HPDE6-E6E7 (cell line): ENCODE results near the gene CST9.
A peak's percentile ranks its signal among the peaks of the same experiment; 100 is the strongest.
"Not testable (repeated sequence)": the region's sequence is repeated elsewhere in the genome, so short reads cannot be mapped to it uniquely, and the experiment has no call there.

Experiments used
- DNase-seq: peaks from one replicate; pipeline ENCODE4 v3.0.0; 2011; ENCODE audit warnings: missing footprints; ENCODE audit errors: extremely low spot score

Gene CST9

DNA sequence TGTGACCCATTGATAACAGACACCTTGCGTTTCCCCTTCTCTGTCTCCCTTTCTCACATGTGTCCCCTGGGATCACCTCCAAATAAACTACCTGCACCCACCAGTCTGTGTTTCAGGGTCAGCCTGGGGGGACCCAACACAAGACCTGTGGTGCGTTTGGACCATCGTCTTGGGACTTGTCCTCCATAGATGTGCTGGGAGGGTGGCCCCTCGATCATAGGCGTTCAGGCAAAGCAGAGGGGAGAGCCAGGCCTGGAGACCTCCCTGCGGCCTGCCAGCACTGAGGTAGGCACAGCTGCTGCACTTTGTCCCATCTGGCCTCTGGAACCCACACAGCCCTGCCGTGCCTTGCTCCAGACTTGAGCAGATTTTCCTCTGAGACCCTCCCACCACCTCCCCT is 18.1 kb downstream of the CST9 start:
- DNase-seq, result no peak

DNA sequence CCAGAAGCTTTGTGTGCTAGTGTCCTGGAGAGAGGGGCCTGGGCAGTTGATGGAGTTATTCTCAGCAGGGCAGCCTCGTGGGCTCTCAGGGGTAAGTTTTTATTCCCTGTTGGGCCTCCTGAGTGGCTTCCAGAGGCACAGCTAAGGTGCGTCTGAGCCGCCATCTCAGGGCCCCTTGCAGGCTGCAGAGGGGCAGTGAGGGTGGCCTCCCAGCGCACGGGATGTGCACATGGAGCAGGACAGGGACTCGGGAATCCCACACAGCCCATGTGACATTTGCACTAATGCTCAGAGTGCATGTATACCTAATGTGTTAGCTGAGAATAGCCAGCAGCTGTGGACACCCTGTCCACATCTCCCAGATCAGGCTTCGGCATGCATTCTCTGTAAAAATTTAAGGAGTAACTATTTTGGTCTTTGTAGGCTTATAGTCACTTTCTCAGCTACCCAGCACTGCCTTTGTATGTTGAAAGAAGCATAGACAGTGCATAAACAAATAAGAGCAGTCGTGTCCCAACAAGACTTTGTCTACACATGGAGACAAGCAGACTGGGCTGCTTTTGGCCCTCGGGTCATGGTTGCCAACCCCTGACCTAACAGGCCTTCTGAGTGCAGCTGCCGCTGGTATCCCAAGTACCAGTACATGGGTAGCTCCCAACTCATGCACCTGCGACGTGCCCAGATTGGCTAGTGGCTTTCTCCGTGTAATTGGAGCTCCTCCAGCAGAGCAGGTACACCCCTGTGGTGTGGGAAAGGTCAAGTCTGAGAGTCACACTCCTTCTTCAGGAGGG is 18.8 kb downstream of the CST9 start:
- no peak for DNase-seq

DNA sequence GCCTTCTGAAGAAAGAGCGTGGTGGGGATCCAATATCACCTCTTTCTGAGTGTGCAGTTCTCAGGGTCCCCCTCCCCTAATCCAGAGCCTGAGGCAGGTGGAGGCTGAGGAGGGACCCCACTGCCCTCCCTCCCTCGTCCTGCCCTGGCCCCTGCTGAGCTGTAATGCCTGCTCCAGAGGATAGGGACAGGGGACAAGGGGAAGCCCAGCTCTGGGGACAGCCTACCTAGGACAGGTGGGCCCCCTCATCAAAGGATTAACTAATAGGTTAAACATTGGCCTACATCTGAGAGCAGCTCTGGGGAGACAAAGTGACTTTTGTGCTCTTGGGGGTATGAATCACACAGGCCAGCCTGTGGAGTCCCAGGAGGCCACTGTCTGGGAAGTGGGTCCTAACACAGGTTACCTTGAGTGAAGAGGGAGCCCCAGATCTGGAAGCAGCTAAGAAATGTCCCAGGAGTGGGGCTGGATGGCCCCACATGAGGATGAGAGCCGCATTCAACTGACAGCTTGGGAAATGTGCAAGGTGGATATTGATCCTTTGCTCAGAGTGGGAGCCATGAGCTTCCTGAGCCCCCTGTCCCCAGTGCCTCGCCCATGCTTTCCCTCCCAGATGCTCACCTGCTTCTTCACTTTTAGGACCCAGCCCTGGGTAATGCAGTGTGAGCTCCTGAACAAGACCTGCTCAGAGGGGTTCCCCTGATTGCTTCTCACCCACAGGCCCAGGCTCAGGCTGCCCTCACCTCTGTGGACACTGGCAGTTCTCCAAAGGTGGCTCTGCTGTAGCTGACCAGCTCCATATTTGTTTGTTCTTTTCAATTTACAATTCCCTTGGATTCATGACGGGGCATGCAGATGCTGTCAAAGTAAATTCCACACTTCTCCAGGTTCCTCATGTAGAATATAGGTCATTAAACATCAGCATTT is 19.6 kb downstream of the CST9 start:
- no peak for DNase-seq

DNA sequence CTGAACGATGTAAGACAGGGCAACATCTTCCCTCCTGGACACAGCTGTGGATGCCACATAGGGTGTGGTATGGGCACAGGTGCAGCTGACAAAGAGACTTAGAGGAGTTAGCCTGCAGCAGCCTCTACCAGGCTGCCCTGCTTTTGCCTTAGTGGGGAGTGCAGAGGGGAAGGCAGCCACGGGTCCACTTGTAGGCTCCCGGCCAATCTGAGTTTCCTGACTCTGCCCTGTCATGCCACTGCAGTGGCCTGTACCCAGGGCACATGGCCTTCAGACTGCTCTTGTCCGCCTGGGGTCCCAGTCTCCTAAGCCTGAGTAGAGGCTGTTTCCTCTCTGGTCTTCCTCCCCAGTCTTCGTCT is 20.3 kb downstream of the CST9 start:
- DNase-seq, result no peak

DNA sequence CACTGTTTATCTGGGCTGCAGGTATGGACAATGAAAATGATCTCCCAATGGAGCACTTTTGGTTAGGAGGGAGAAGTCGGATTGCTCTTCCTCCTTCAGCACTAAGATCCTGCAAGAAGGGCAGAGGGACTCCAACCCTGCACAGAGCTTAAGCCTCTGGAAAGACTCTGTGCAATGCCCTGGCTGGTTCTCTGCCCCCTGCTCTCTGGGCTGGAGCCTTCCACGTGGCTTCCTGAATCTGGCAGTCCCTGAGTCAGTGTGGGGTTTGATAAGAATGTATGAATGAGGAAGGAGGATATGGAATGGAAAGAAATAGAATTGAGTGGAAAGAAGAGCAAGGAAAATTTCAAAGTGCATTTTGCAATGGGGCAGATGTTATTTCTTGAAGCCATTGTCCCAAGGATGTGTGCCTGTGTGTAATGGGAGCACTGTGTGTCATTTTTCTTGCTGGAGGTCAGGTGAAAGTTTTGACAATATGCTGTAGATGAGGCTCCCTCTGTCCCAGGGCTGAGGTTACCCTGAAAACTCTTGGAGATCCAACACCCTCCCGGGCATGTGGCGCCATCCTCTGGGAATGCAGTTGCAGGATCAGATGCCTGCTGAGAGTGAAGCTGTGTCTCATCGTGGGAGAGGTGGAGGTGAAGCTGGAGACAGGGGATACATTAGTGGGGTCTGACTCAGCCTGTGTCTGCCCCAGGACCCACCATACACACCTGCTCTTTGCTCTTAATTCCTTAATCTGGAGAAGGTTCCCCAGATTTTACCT is 21.1 kb downstream of the CST9 start:
- DNase-seq, result no peak

DNA sequence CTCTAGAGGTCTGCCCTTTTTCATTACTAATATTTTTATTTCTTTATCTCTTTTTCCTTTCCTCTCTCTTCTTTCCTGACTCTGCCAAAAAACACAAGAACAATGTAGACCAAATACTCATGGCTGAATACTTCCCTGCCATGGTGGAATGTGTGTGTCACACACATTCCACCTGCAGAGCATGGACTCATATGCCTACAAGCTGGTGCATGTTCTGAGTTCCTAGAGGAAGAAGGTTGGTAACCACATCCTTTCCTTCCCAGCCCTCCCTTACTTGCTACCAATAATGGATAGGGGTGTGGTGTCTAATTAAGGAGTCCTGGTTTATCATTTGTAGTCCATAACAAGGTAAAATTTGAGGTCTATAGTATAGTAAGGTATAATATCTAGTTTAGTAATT is 22.2 kb downstream of the CST9 start:
- DNase-seq, result peak; percentile 100

DNA sequence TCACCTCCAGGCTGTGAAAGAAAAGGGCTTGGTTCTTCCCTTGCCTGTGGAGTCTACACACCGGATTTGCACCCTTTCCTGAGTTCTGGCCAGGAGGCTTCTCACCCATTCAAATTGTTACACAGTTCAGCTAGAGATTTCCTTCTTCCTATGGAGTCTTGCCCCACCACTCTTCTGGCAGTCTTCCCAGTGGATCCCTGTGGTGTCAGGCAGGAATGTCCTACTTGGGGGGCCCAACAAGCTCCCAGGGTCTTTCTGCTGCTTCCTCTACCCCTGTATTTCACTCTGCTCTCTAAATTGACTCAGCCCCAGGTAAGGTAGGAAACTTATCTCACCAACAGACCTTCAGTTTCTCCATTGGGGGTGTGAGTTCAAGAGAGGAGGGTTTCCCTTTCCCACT is 23.4 kb downstream of the CST9 start:
- no peak for DNase-seq

DNA sequence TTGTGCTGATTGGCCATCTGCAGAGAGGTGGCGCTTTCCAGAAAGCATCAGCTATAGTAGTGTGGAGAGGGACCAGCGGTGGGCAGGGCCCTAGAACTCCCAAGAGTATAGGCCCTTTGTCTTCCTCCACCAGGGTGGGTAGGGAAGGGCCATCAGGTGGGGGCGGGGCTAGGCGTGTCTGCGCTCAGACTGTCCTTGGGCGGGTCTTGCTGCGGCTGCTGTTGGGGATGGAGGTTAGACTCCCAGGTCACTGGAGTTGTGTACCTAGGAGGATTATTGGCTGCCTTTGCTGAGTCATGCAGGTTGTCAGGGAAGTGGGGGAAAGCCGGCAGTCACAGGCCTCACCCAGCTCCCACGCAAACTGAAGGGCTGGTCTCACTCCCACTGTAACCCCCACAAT is 23.9 kb downstream of the CST9 start:
- DNase-seq, result not testable (repeated sequence)

DNA sequence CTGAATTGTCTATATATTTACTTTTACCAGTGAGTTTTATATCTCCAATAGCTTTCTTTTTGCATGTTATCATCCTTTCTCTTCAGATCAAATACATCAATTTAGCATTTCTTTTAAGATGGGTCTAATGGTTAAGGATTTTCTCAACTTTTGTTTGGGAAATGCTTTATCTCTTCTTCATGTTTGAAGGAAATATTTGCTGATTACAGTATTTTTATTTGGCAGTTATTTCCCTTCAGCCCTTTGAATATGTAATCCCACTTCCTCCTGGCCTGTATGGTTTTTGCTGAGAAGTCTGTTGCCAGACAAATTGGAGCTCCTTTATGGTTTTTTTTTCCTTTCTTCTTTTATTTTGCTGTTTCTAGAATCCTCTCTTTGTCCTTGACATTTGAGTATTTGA is 30.7 kb downstream of the CST9 start:
- no peak for DNase-seq

DNA sequence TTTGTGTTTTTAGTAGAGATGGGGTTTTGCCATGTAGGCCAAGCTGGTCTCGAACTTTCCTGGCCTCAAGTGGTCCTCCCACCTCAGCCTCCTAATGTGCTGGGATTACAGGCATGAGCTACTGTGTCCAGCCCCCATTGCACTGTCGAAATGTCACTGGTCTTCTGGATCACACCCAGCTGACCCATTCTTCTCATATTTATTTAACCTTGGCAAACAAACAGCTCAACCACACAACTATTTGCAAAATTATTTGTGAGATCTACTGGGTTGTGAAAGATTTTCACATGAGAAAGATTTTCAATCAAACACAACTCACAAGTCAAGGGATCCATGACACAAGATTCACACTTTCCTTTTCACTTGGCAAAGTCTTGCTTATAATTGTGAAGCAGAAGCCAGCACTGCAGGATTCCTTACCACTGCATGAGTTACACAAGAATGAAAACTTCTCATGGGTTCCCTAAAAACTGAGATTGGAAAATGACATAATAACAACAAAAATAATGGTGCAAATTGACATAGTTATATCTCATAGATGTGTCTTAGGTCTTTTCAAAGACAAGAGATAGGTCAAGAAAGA is 35.4 kb downstream of the CST9 start:
- no peak for DNase-seq

DNA sequence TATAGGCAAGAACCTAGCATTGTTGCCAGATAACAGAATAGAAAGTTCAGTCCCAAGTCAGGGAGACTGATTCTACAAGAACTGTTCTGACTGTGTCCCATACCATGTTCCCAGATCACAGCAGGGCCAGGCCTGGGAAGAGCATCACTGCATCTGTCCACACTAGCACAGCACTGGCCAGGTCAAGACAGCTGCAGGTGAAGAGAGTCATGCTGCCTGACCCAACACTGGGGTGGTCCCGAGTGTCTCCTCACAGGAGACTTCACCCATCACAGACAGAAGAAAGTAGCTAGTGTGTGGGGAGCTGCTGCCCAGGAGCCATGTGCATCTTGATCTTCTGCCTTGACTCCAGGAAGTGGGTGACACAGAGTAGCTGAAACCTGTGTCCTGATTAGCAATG is 36.1 kb downstream of the CST9 start:
- no peak for DNase-seq

DNA sequence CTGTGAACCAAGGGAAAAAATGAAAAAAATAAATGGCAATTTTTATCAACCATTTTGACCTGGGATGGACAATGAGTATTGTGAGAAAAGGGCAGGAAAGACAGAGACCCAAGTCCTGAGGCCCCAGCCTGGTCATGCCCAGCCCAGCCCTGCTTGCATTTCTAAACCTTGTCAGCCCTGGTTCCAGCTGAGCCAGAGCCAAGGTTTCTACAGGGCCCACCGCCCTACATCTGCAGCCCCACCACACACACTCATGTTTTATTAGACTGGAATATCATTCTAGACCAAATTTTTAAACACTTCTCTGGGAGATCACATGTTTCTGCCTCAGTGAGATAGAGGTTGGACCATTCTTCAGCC is 36.8 kb downstream of the CST9 start:
- no peak for DNase-seq

DNA sequence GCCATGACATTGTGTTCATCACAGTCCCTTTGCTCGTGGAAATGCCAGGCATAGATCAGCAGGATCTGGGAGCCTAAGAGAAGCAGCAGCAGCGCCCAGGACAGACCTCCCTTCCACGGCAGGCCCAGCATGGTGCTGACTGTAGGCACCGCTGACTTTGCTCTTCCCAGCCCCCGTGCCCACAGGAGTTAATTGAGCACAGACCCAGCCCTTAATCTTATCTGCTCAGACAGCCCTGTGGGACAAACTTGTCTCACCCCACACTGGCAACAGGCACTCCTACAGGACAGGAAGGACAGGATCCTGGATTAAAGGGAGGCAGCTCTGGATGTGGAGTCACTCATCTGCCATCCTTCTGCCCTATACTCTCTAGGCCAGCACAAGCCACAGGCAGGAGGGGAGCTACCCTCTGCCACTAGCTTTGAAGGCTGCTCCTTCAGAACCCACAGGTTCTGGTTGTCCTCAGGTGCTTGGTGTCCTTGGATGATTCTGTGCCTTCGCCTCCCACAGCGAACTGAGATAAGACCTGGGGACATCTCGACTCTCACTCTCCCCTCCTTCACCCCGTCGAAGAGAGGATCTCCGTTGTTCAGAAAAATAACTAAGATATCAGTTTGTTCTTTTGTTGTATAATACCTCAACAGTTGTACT is 37.3 kb downstream of the CST9 start, which contains the start of gene CST9L:
Gene CST9L, minus strand, starts transcription at position 165 of the 651 bp plus-strand sequence. Its CDS starts 34 bp downstream, at position 131.
- no peak for DNase-seq

DNA sequence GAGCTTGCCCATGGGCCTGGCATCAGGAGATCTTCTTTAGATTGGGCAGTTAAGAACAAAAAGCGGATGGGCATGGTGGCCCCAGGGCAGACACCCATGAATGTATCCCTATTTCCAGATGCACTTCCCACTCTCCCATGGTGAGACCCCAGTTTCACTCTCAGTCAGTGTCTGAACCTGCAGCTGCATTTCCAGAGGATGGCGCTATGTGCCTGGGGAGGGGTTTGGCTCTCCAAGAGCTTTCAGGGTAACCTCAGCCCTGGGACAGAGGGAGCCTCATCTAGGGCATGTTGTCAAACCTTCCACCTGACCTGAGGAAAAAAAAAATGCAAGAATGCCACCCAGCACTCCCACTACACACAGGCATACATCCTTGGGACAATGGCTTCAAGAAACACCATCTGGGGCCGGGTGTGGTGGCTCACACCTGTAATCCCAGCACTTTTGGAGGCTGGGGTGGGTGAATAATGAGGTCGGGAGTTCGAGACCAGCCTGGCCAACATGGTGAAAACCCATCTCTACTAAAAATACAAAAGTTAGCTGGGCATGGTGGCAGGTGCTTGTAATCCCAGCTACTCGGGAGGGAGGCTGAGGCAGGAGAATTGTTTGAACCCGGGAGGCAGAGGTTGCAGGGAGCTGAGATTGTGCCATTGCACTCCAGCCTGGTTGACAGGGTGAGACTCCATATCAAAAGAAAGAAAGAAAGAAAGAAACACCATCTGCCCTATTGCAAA is 39.4 kb downstream of the CST9 start:
- DNase-seq, result no peak

DNA sequence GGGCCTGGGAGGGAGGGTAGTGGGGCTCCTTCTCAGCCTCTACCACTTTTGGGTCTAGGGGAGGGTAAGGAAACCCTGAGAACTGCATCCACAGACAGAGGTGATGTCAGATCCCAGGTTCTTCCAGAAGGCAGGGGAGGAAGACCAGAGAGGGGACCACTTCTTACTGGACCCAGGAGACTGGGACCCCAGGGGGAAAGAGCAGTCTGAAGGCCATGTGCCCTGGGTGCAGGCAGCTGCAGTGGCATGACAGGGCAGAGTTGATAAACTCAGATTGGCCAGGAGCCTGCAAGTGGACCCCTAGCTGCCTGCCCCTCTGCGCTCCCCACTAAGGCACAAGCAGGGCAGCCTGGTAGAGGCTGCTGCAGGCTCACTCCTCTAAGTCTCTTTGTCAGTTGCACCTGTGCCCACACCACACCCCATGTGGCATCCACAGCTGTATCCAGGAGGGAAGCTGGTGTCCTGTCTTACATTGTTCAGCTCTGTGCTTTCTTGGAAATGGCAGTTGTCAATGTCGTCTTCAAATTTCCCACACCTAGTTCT is 40.1 kb downstream of the CST9 start:
- no peak for DNase-seq

DNA sequence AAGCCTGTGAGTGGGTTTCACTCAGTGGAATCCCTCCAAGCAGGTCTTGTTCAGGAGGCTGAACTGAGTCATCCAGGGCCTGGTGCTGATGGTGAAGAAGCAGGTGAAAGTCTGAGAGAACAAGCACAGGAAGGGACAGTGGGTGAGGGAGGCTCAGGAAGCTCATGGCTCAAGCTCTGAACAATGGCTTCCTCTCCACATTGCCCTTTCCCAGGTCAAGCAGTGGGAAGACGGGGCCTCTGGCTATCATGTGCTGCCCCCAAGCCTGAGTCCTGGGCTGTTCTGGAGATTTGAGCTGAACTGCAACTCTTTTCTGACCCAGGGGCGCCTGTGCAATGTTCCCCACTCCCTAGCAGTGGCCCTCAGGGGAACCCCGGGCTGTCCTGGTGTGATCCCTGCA is 40.8 kb downstream of the CST9 start:
- no peak for DNase-seq

DNA sequence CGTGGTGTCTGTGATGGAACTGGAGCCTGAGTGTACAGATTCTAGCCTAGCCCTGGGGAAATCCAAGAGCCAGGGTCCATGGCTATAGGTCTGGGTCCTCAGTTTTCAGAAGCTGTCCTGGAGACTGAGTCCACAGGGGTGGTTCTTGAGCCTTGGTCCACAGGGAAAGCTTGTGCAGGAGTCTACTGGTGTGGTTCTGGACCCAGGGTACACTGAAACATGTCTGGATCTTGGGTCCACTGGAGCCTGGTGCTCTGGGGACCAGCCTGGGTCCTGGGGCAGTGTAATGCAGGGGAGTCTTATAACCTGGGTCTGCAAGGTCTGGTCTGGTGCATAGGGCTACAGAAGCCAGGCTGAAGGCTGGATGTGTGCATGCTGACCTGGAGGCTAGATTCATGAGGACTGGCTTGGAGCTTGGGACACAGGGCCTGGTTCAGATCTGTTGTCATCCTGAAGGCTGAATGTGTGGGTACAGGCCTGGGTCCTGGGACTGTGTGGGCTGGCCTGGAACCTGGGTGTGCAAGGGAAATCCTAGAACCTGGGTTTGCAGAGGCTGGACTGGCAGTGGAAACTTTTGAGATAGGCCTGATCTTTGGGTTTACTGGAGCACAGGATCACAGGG is 42.9 kb downstream of the CST9 start:
- DNase-seq, result no peak

DNA sequence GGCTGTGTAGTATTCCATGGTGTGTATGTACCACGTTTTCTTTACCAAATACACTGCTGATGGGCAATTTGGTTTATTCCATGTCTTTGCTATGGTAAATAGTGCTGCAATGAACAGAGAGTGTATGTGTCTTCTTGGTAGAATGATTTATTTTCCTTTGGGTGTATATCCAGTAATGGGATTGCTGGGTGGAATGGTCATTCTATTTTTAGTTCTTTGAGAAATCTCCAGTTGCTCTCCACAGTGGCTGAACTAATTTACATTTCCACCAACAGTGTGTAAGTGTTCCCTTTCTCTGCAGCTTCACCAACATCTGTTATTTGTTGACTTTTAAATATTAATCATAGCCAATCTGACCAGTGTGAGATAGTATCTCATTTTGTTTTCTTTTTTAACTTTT is 51.3 kb downstream of the CST9 start:
- DNase-seq, result no peak
